Activated T-cell treated with anti-CD3 and anti-CD28 coated beads, Interleukin-2, amount 50 U/mL, for 24 hours (primary cell): Measurements from ENCODE around the gene QKI.
"Not testable (repeated sequence)": the region's sequence is repeated elsewhere in the genome, so short reads cannot be mapped to it uniquely, and the experiment has no call there.

Experiments used
- DNase-seq: peaks from one replicate; pipeline ENCODE4 v3.0.0-alpha.2; 2020
- H3K27ac Mint-ChIP-seq: 2 replicates; pipeline ENCODE4 v1.8.0; 2020; ENCODE audit warnings: mild to moderate bottlenecking, mixed read lengths
- H3K27me3 Mint-ChIP-seq: 2 replicates; pipeline ENCODE4 v1.8.0; 2020; ENCODE audit warnings: mixed read lengths
- H3K36me3 Mint-ChIP-seq: 2 replicates; pipeline ENCODE4 v1.8.0; 2020; ENCODE audit warnings: low read depth, mixed read lengths
- H3K4me1 Mint-ChIP-seq: 2 replicates; pipeline ENCODE4 v1.8.0; 2020; ENCODE audit warnings: low read depth, mixed read lengths
- H3K4me3 Mint-ChIP-seq: 2 replicates; pipeline ENCODE4 v1.8.0; 2020; ENCODE audit warnings: mild to moderate bottlenecking, moderate library complexity, mixed read lengths
- H3K9me3 Mint-ChIP-seq: 2 replicates; pipeline ENCODE4 v1.8.0; 2020; ENCODE audit warnings: mixed read lengths

The QKI gene

GRCh38 chr6:163580311-163581030 is 166.0 kb downstream of the QKI start:
- H3K4me1 Mint-ChIP-seq, result no peaks in the 10 kb centered on the region
- no peak for DNase-seq
- no peaks in the 10 kb centered on the region for H3K9me3 Mint-ChIP-seq
- no peak overlapping the region for H3K27ac Mint-ChIP-seq
- H3K27me3 Mint-ChIP-seq, result peaks cover 3% of the 10 kb centered on the region
- H3K4me3 Mint-ChIP-seq, result no peak overlapping the region
- H3K36me3 Mint-ChIP-seq, result no peaks in the 10 kb centered on the region

GRCh38 chr6:163583558-163583957 is 169.0 kb downstream of the QKI start:
- no peak overlapping the region for H3K27ac Mint-ChIP-seq
- H3K27me3 Mint-ChIP-seq, result peaks cover 11% of the 10 kb centered on the region
- H3K36me3 Mint-ChIP-seq, result no peaks in the 10 kb centered on the region
- H3K4me3 Mint-ChIP-seq, result no peak overlapping the region
- H3K4me1 Mint-ChIP-seq, result peaks cover 5% of the 10 kb centered on the region
- no peak for DNase-seq
- H3K9me3 Mint-ChIP-seq, result no peaks in the 10 kb centered on the region

- Mint-ChIP-seq H3K4me1 (peaks cover 5% of the 10 kb centered on the region), H3K36me3 (no peaks in the 10 kb centered on the region), H3K9me3 (peaks cover 11% of the 10 kb centered on the region), H3K4me3 (no peak overlapping the region), H3K27ac (no peak overlapping the region), H3K27me3 (peaks cover 20% of the 10 kb centered on the region)
- no peak for DNase-seq
These were observed 171.5 kb downstream of the QKI start for GRCh38 chr6:163585932-163586437.

- Mint-ChIP-seq H3K27me3 (peaks cover 23% of the 10 kb centered on the region), H3K36me3 (no peaks in the 10 kb centered on the region), H3K9me3 (peaks cover 14% of the 10 kb centered on the region), H3K4me1 (peaks cover 5% of the 10 kb centered on the region), H3K4me3 (no peak overlapping the region), H3K27ac (no peak overlapping the region)
- DNase-seq, result no peak
These were observed 172.4 kb downstream of the QKI start for GRCh38 chr6:163586888-163587287.

- no peak overlapping the region for H3K27ac Mint-ChIP-seq
- no peak for DNase-seq
- no peak overlapping the region for H3K4me3 Mint-ChIP-seq
- peaks cover 28% of the 10 kb centered on the region for H3K27me3 Mint-ChIP-seq
- peaks cover 25% of the 10 kb centered on the region for H3K9me3 Mint-ChIP-seq
- peaks cover 5% of the 10 kb centered on the region for H3K4me1 Mint-ChIP-seq
- no peaks in the 10 kb centered on the region for H3K36me3 Mint-ChIP-seq
These were observed 173.9 kb downstream of the QKI start for GRCh38 chr6:163588220-163588919.

- no peak for DNase-seq
These were observed 174.9 kb downstream of the QKI start for GRCh38 chr6:163589387-163589786.

GRCh38 chr6:163590132-163590531 is 175.6 kb downstream of the QKI start:
- peaks cover 27% of the 10 kb centered on the region for H3K27me3 Mint-ChIP-seq
- H3K36me3 Mint-ChIP-seq, H3K27ac Mint-ChIP-seq, H3K4me3 Mint-ChIP-seq, H3K4me1 Mint-ChIP-seq, DNase-seq: not testable (repeated sequence)
- peaks cover 27% of the 10 kb centered on the region for H3K9me3 Mint-ChIP-seq

More at GRCh38 chr6:163589387-163589786, 174.9 kb downstream of the QKI start:
- Mint-ChIP-seq H3K4me3 (no peak overlapping the region), H3K4me1 (peaks cover 5% of the 10 kb centered on the region), H3K36me3 (no peaks in the 10 kb centered on the region), H3K27me3 (peaks cover 27% of the 10 kb centered on the region), H3K9me3 (peaks cover 27% of the 10 kb centered on the region), H3K27ac (no peak overlapping the region)

GRCh38 chr6:163592872-163593271 is 178.4 kb downstream of the QKI start:
- Mint-ChIP-seq H3K27me3 (peaks cover 19% of the 10 kb centered on the region), H3K36me3 (no peaks in the 10 kb centered on the region), H3K4me3 (no peak overlapping the region), H3K27ac (no peak overlapping the region), H3K4me1 (peaks cover 2% of the 10 kb centered on the region), H3K9me3 (peaks cover 27% of the 10 kb centered on the region)
- no peak for DNase-seq

- Mint-ChIP-seq H3K27me3 (peaks cover 8% of the 10 kb centered on the region), H3K4me3 (no peak overlapping the region), H3K4me1 (no peaks in the 10 kb centered on the region), H3K27ac (no peak overlapping the region), H3K9me3 (peaks cover 14% of the 10 kb centered on the region), H3K36me3 (no peaks in the 10 kb centered on the region)
- DNase-seq, result no peak
These were observed 181.7 kb downstream of the QKI start for GRCh38 chr6:163596174-163596573.

- Mint-ChIP-seq H3K27me3 (peaks cover 4% of the 10 kb centered on the region), H3K9me3 (no peaks in the 10 kb centered on the region), H3K36me3 (no peaks in the 10 kb centered on the region), H3K4me1 (no peaks in the 10 kb centered on the region), H3K4me3 (no peak overlapping the region), H3K27ac (no peak overlapping the region)
- no peak for DNase-seq
These were observed 184.6 kb downstream of the QKI start for GRCh38 chr6:163599136-163599535.

- DNase-seq, result no peak
- no peak overlapping the region for H3K4me3 Mint-ChIP-seq
- H3K27ac Mint-ChIP-seq, result no peak overlapping the region
- no peaks in the 10 kb centered on the region for H3K9me3 Mint-ChIP-seq
- H3K27me3 Mint-ChIP-seq, result peaks cover 6% of the 10 kb centered on the region
- H3K4me1 Mint-ChIP-seq, result no peaks in the 10 kb centered on the region
- no peaks in the 10 kb centered on the region for H3K36me3 Mint-ChIP-seq
These were observed 185.2 kb downstream of the QKI start for GRCh38 chr6:163599684-163600083.

GRCh38 chr6:163600331-163600730 is 185.8 kb downstream of the QKI start:
- no peak overlapping the region for H3K4me3 Mint-ChIP-seq
- no peak overlapping the region for H3K27ac Mint-ChIP-seq
- no peaks in the 10 kb centered on the region for H3K4me1 Mint-ChIP-seq
- H3K27me3 Mint-ChIP-seq, result peaks cover 8% of the 10 kb centered on the region
- no peak for DNase-seq
- no peaks in the 10 kb centered on the region for H3K9me3 Mint-ChIP-seq
- no peaks in the 10 kb centered on the region for H3K36me3 Mint-ChIP-seq

- no peak overlapping the region for H3K27ac Mint-ChIP-seq
- H3K4me1 Mint-ChIP-seq, result peaks cover 2% of the 10 kb centered on the region
- no peak overlapping the region for H3K4me3 Mint-ChIP-seq
- peaks cover 2% of the 10 kb centered on the region for H3K9me3 Mint-ChIP-seq
- no peak for DNase-seq
- no peaks in the 10 kb centered on the region for H3K36me3 Mint-ChIP-seq
- H3K27me3 Mint-ChIP-seq, result peaks cover 8% of the 10 kb centered on the region
These were observed 186.3 kb downstream of the QKI start for GRCh38 chr6:163600781-163601180.

GRCh38 chr6:163602851-163603250 is 188.3 kb downstream of the QKI start:
- Mint-ChIP-seq H3K4me3 (no peak overlapping the region), H3K9me3 (peaks cover 2% of the 10 kb centered on the region), H3K27me3 (peaks cover 15% of the 10 kb centered on the region), H3K27ac (no peak overlapping the region), H3K36me3 (no peaks in the 10 kb centered on the region), H3K4me1 (peaks cover 2% of the 10 kb centered on the region)
- DNase-seq, result no peak

GRCh38 chr6:163603395-163603794 is 188.9 kb downstream of the QKI start:
- Mint-ChIP-seq H3K4me1 (peaks cover 2% of the 10 kb centered on the region), H3K4me3 (no peak overlapping the region), H3K9me3 (peaks cover 2% of the 10 kb centered on the region), H3K27me3 (peaks cover 15% of the 10 kb centered on the region), H3K36me3 (no peaks in the 10 kb centered on the region), H3K27ac (no peak overlapping the region)
- no peak for DNase-seq
